H1 (cell line): ENCODE results near the gene WDR4. TPM values are rescaled to one million over a fixed set of nuclear protein-coding genes. Genes with fewer than 3 reads are reported as not detected.

Source experiments
- CTCF ChIA-PET: fragments of 300-600 bp; sonication (Branson Sonifier 250); formaldehyde crosslinking; loops from one replicate; lab custom pipeline; 2021; ENCODE audit not compliant: partially characterized antibody; lab: Charles Lee
- POLR2A ChIA-PET: fragments of 300-600 bp; sonication (Branson Sonifier 250); formaldehyde crosslinking; loops from one replicate; lab custom pipeline; 2021; ENCODE audit warnings: inconsistent platforms; ENCODE audit not compliant: partially characterized antibody; lab: Charles Lee
- DNase-seq, 2 experiments: peaks; one replicate each; pipeline versions ENCODE4 v3.0.0 to v3.0.0-alpha.2; 2010 to 2022; ENCODE audit warnings: low spot score in 2 of 2, low read depth in 1 of 2, mixed read lengths in 1 of 2
- FAIRE-seq: peaks from 2 replicates; lab custom pipeline; 2011; peaks lifted over from hg19 to GRCh38; lab: Jason Lieb, UNC
- H2AFZ ChIP-seq: 2 replicates; pipeline ENCODE4 v1.8.1; 2012; ENCODE audit warnings: low read length, inconsistent platforms
- H2AK5ac ChIP-seq: 2 replicates; pipeline ENCODE4 v1.6.1; 2013; ENCODE audit warnings: low read depth, low read length
- H2BK120ac ChIP-seq: replicated peaks from 2 replicates; pipeline ENCODE3; 2013; ENCODE audit warnings: low read depth, low read length, inconsistent platforms
- H2BK12ac ChIP-seq: 2 replicates; pipeline ENCODE4 v1.6.1; 2013; ENCODE audit warnings: low read depth, low read length
- H2BK15ac ChIP-seq: 2 replicates; pipeline ENCODE4 v1.6.1; 2013; ENCODE audit warnings: low read length
- H2BK20ac ChIP-seq: 2 replicates; pipeline ENCODE4 v1.6.1; 2013; ENCODE audit warnings: low read length
- H2BK5ac ChIP-seq: 2 replicates; pipeline ENCODE4 v1.6.1; 2013; ENCODE audit warnings: low read depth, low read length
- H3K14ac ChIP-seq: 2 replicates; pipeline ENCODE4 v1.6.1; 2013; ENCODE audit warnings: inconsistent platforms; ENCODE audit not compliant: insufficient read length
- H3K18ac ChIP-seq: 2 replicates; pipeline ENCODE4 v1.6.1; 2013; ENCODE audit warnings: low read length; ENCODE audit errors: extremely low read depth
- H3K23ac ChIP-seq: 2 replicates; pipeline ENCODE4 v1.6.1; 2013; ENCODE audit warnings: inconsistent platforms; ENCODE audit not compliant: insufficient read length
- H3K23me2 ChIP-seq: 2 replicates; pipeline ENCODE4 v1.6.1; 2013; ENCODE audit warnings: low read depth, low read length
- H3K27ac ChIP-seq: 2 replicates; pipeline ENCODE4 v1.6.1; 2011; ENCODE audit warnings: low read depth, low read length, inconsistent platforms
- H3K27me3 ChIP-seq, 4 experiments: replicated peaks in 1 of 4; 1 replicate in 1 of 4; 2 replicates in 3 of 4; pipeline versions ENCODE4 v1.6.1 to v1.8.1; 2011 to 2013; ENCODE audit warnings: low read length in 3 of 4, mild to moderate bottlenecking in 3 of 4, inconsistent platforms in 2 of 4, mixed read lengths in 2 of 4, moderate library complexity in 1 of 4; ENCODE audit not compliant: control insufficient read depth in 3 of 4, insufficient read depth in 3 of 4; ENCODE audit errors: extremely low read depth in 1 of 4
- H3K36me3 ChIP-seq, 4 experiments: 2 replicates each; pipeline versions ENCODE4 v1.6.1 to v1.8.1; 2011 to 2013; ENCODE audit warnings: mild to moderate bottlenecking in 4 of 4, low read length in 3 of 4, moderate library complexity in 2 of 4, control low read depth in 1 of 4, inconsistent platforms in 1 of 4; ENCODE audit not compliant: insufficient read depth in 4 of 4, control insufficient read depth in 2 of 4
- H3K4ac ChIP-seq: replicated peaks from 2 replicates; pipeline ENCODE3; 2013; ENCODE audit warnings: low read length, low read depth, mixed read lengths, inconsistent platforms; ENCODE audit not compliant: insufficient read length
- H3K4me1 ChIP-seq, 4 experiments: replicated peaks in 1 of 4; 1 replicate in 1 of 4; 2 replicates in 3 of 4; pipeline versions ENCODE4 v1.6.1 to v1.8.1; 2011 to 2013; ENCODE audit warnings: low read length in 3 of 4, inconsistent platforms in 2 of 4, mixed read lengths in 1 of 4; ENCODE audit not compliant: insufficient read depth in 4 of 4, control insufficient read depth in 3 of 4
- H3K4me2 ChIP-seq, 2 experiments: 2 replicates each; pipeline versions ENCODE4 v1.6.1 to v1.8.1; 2011 to 2013; ENCODE audit warnings: low read depth in 2 of 2, low read length in 2 of 2, control low read depth in 1 of 2, inconsistent platforms in 1 of 2, mild to moderate bottlenecking in 1 of 2; ENCODE audit not compliant: insufficient read depth in 1 of 2
- H3K4me3 ChIP-seq, 4 experiments: fragments of 200-600, 300-600 bp in 1 of 4; sonication (generic), shearing (Covaris generic), sonication (Bioruptor Twin) in 1 of 4; 2 replicates each; pipeline versions ENCODE4 v1.5.1 to v1.8.1; 2011 to 2016; ENCODE audit warnings: low read length in 4 of 4, low read depth in 3 of 4, control low read depth in 2 of 4, inconsistent platforms in 2 of 4, mild to moderate bottlenecking in 2 of 4, mixed read lengths in 1 of 4, moderate library complexity in 1 of 4; ENCODE audit not compliant: insufficient read depth in 2 of 4; ENCODE audit errors: extremely low read depth in 1 of 4
- H3K56ac ChIP-seq: replicated peaks from 2 replicates; pipeline ENCODE3; 2013; ENCODE audit warnings: low read depth, mild to moderate bottlenecking, mixed read lengths, low read length, inconsistent platforms; ENCODE audit not compliant: insufficient read length
- H3K79me1 ChIP-seq: 2 replicates; pipeline ENCODE4 v1.6.1; 2013; ENCODE audit warnings: low read depth, low read length, control low read depth
- H3K79me2 ChIP-seq, 2 experiments: 2 replicates each; pipeline versions ENCODE4 v1.6.1 to v1.8.1; 2012 to 2013; ENCODE audit warnings: low read length in 2 of 2, mild to moderate bottlenecking in 2 of 2, inconsistent platforms in 1 of 2; ENCODE audit not compliant: insufficient read depth in 2 of 2, control insufficient read depth in 1 of 2
- H3K9ac ChIP-seq, 4 experiments: replicated peaks in 1 of 4; 1 replicate in 1 of 4; 2 replicates in 3 of 4; pipeline versions ENCODE4 v1.6.1 to v1.8.1; 2011 to 2013; ENCODE audit warnings: low read depth in 3 of 4, low read length in 3 of 4, control low read depth in 2 of 4, mild to moderate bottlenecking in 2 of 4, moderate library complexity in 2 of 4, inconsistent platforms in 1 of 4; ENCODE audit errors: extremely low read depth in 1 of 4
- H3K9me3 ChIP-seq, 2 experiments: 2 replicates each; pipeline versions ENCODE4 v1.6.1 to v1.8.1; 2012 to 2013; ENCODE audit warnings: mild to moderate bottlenecking in 2 of 2, moderate library complexity in 2 of 2, control low read depth in 1 of 2, inconsistent platforms in 1 of 2, low read depth in 1 of 2, low read length in 1 of 2, mixed read lengths in 1 of 2; ENCODE audit not compliant: insufficient read depth in 2 of 2
- H4K20me1 ChIP-seq, 2 experiments: replicated peaks in 1 of 2; 2 replicates each; pipeline versions ENCODE3 to v1.8.1; 2011 to 2013; ENCODE audit warnings: inconsistent platforms in 2 of 2, low read length in 2 of 2, mild to moderate bottlenecking in 1 of 2; ENCODE audit not compliant: insufficient read depth in 2 of 2, control insufficient read depth in 1 of 2
- H4K5ac ChIP-seq: 2 replicates; pipeline ENCODE4 v1.6.1; 2013; ENCODE audit warnings: low read length, low read depth, mixed read lengths, inconsistent platforms; ENCODE audit not compliant: insufficient read length
- H4K8ac ChIP-seq: 2 replicates; pipeline ENCODE4 v1.8.0; 2013; ENCODE audit warnings: mild to moderate bottlenecking, moderate library complexity, low read length, inconsistent platforms; ENCODE audit not compliant: insufficient read depth; ENCODE audit errors: extremely low read depth
- H4K91ac ChIP-seq: replicated peaks from 2 replicates; pipeline ENCODE3; 2013; ENCODE audit warnings: low read length, mixed read lengths, inconsistent platforms; ENCODE audit not compliant: insufficient read length
- CREB1 ChIP-seq: IDR thresholded peaks from 2 replicates; pipeline ENCODE4 v1.6.1; 2012; ENCODE audit warnings: inconsistent platforms
- KDM4A ChIP-seq: IDR thresholded peaks from one replicate; pipeline ENCODE4 v1.7.1; 2012; ENCODE audit warnings: low read depth, mild to moderate bottlenecking, moderate library complexity, low read length, inconsistent platforms; ENCODE audit not compliant: severe bottlenecking
- KDM5A ChIP-seq: fragments of 200-600 bp; IDR thresholded peaks from 2 replicates; pipeline ENCODE4 v1.7.1; 2012; ENCODE audit warnings: mild to moderate bottlenecking, low read length, inconsistent platforms, mixed read lengths
- POLR2AphosphoS5 ChIP-seq: IDR thresholded peaks from 2 replicates; pipeline ENCODE4 v1.6.1; 2011; ENCODE audit warnings: low read depth, low read length
- RFX5 ChIP-seq: IDR thresholded peaks from 2 replicates; pipeline ENCODE4 v1.6.1; 2011; ENCODE audit warnings: low read depth, low read length, improper control_type of control experiment, borderline replicate concordance
- SIN3A ChIP-seq, 2 experiments: IDR thresholded peaks in 1 of 2; conservative IDR thresholded peaks in 1 of 2; 2 replicates each; pipeline ENCODE4 v1.6.1; 2011 to 2012; ENCODE audit warnings: low read length in 2 of 2, improper control_type of control experiment in 1 of 2, low read depth in 1 of 2, mild to moderate bottlenecking in 1 of 2
- SIX5 ChIP-seq: IDR thresholded peaks from 2 replicates; pipeline ENCODE4 v1.6.1; 2011; ENCODE audit warnings: mild to moderate bottlenecking, low read depth, low read length
- WGBS, 2 experiments: shearing (Covaris generic) in 1 of 2; methylation state at CpG; one replicate each; pipeline versions ENCODE4 v1.1.6 to v1.1.7; 2013 to 2015; ENCODE audit warnings: low lambda C conversion rate in 2 of 2, mixed read lengths in 2 of 2, inconsistent platforms in 1 of 2, low coverage in 1 of 2, missing lambda C conversion rate in 1 of 2; ENCODE audit not compliant: insufficient replicate concordance in 2 of 2, insufficient coverage in 1 of 2, insufficient read length in 1 of 2; ENCODE audit errors: extremely low coverage in 1 of 2, missing lambda C conversion rate in 1 of 2; 5-methylcytosine and 5-hydroxymethylcytosine counted together
- polyA plus RNA-seq, 7 experiments: library from polyadenylated mRNA; depleted of rRNA in 3 of 7; stranded (reverse) in 5 of 7; unstranded in 2 of 7; fragments of >200 nt in 5 of 7; fragments of 200-250 nt in 2 of 7; gene quantifications; 1 replicate in 5 of 7; 2 replicates in 1 of 7; 4 replicates in 1 of 7; pipeline versions ENCODE4 v1.2.1 to v1.2.3, GENCODE V29; 2011 to 2013; ENCODE audit warnings: missing spikeins in 2 of 7, mixed read lengths in 2 of 7
- total RNA-seq: library from RNA; stranded (reverse); fragmentation: NEBNext Ultra II Directional; extraction: Animal tissue kit (Norgen Biotek cat#: 25700); gene quantifications from 2 replicates; pipeline ENCODE4 v1.2.1, GENCODE V29; 2021

WDR4 gene
- total and polyA plus RNA-seq, 2 of the 8 experiments (the other 6 are each of a cell fraction or from before 2014, with no cell fraction given) = 28.9 to 47.8 TPM

DNA sequence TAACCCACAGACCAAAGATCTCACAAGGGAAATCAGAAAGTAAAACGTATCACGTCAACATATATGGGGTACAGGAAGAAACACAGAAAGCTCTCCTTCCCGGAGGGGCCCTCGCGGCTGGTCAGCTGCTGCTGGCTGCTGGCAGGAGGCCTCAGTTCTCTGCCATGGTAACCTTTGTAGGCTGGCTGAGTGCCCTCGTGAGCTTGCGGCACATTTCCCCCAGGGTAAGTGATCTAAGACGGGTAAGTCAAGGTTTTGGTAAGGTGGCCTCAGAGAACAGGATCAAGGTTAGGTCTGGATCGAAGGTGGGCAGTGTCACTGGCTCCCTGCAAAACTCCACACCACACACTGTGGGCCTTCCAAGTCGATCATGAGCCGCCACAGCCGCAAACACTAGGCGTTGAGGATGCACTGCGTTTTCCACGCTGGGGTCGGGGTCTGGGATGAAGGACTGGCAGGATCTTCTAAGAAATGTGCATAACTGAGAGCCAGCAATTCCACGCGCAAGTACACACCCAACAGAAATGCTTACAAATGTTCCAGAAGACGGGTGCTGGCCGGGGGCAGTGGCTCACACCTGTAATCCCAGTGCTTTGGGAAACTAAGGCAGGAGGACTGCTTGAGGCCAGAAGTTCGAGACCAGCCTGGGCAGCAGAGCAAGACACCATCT, 33.9 kb downstream of the WDR4 start:
- no peak overlapping the region for H3K4me2 ChIP-seq
- POLR2A ChIA-PET = interaction anchor here (1.1 to 3.8 kb wide), 4 partner anchors 9 to 33 kb away, joined by 3 to 21 read pairs (median 8); no protein-coding TSS in a partner anchor
- no peak overlapping the region for H4K5ac ChIP-seq
- FAIRE-seq (no peak), DNase-seq (no peak)
- peaks cover 30 to 62% (median 53%) of the 10 kb centered on the region in 4 experiments; a peak in 7 of 8 replicates for H3K36me3 ChIP-seq
- 90% methylated on average over 21 of the region's 21 CpGs; no CpG with 5 or more reads in 1 of the 2 experiments for WGBS, 2 experiments
- CTCF ChIA-PET = interaction anchor here (1.1 to 2.4 kb wide), 3 partner anchors 10 to 21 kb away, joined by 3 to 8 read pairs (median 3); no protein-coding TSS in a partner anchor
- no peak overlapping the region for H2AFZ ChIP-seq
- TF ChIP-seq SIX5 = no peak
- TF ChIP-seq CREB1 = no peak
- no peak for TF ChIP-seq SIN3A (conservative IDR thresholded peaks at IDR 0.05 in 1 of 2, IDR thresholded peaks at IDR 0.05 in 1 of 2; ENCODE audit: low read depth in 1 of 2, low read length in 2 of 2)
- no peak for TF ChIP-seq KDM5A
- no peak for TF ChIP-seq POLR2AphosphoS5
- TF ChIP-seq RFX5 = no peak
- no peak for TF ChIP-seq KDM4A
- H3K79me2 ChIP-seq = peaks cover 0 to 46% of the 10 kb centered on the region in 2 experiments; a peak in 3 of 4 replicates
- no peak overlapping the region for H3K14ac ChIP-seq
- H2BK12ac ChIP-seq = no peak overlapping the region
- H3K4me3 ChIP-seq = no peak overlapping the region
- no peaks in the 10 kb centered on the region for H3K4me1 ChIP-seq
- H3K23me2 ChIP-seq = peaks cover 1% of the 10 kb centered on the region; the same call in 1 of the 2 replicates
- H2BK120ac ChIP-seq = no peak overlapping the region
- no peaks in the 10 kb centered on the region; a peak in 1 of 7 replicates for H3K27me3 ChIP-seq
- H3K27ac ChIP-seq = no peak overlapping the region
- H2AK5ac ChIP-seq = no peak overlapping the region
- H3K9me3 ChIP-seq = no peaks in the 10 kb centered on the region
- no peak overlapping the region for H3K4ac ChIP-seq
- H4K8ac ChIP-seq = 0 out of 2 replicates have a peak overlapping the region, but pooled peaks have one; percentile 7
- peaks cover 20% of the 10 kb centered on the region for H3K79me1 ChIP-seq
- no peak overlapping the region for H3K23ac ChIP-seq
- H4K20me1 ChIP-seq = peaks cover 20 to 36% of the 10 kb centered on the region in 2 experiments
- no peak overlapping the region for H2BK20ac ChIP-seq
- H4K91ac ChIP-seq = no peak overlapping the region
- no peak overlapping the region for H3K9ac ChIP-seq
- H3K56ac ChIP-seq = no peak overlapping the region
- H3K18ac ChIP-seq = no peak overlapping the region
- no peak overlapping the region for H2BK15ac ChIP-seq
- H2BK5ac ChIP-seq = no peak overlapping the region
